Activated CD4-positive, CD25-positive, alpha-beta regulatory T cell (primary cell): Measurements from ENCODE around the gene NBDY.
"Not testable (repeated sequence)": the region's sequence is repeated elsewhere in the genome, so short reads cannot be mapped to it uniquely, and the experiment has no call there.

ENCODE experiments used
- DNase-seq, 4 experiments: peaks; one replicate each; lab custom pipeline; 2025; lab: John Stamatoyannopoulos, UW

The NBDY gene

GRCh38 chrX:56764153-56764974 lies 35.3 kb downstream of the NBDY start:
- no peak for DNase-seq

DNA sequence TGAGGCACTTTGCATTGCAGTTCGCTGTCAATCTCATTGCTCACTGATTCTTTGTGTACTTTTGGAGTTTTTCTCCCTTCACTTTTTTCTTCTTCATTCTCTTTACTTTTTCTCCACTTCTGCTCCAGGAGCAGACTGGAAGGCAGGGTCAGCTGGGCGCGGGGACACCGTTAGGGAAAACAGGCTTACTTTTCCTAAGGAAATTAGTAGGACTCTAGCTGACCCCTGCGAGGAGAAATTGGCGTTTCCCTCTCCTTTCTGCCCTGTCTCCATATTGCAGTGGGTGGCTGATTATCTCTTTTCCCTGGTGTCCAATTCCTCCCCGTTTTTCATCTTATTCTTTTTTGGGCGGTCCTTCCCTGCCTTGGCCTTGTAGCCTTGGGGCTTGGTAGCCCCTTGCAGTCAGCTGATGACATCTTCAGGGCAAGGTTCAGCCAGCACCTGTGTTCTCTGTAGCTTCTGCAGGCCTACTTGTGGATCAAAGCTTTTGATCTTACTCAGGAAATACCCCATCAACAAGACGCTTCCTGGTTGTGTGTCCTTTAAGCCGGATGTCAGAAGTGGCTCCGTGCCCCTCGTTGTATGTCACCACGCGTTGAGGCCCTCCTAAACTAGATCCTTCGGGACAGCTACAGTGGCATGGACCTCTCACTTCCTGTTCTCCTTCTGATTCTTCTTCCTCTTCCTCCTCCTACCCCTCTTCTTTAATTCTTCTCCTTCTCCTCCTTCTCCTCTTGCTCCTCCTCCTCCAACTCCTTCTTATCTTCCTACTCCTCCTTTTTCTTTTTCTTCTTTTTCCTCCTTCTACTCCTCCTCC lies 36.1 kb downstream of the NBDY start:
- DNase-seq, result no peak

DNA sequence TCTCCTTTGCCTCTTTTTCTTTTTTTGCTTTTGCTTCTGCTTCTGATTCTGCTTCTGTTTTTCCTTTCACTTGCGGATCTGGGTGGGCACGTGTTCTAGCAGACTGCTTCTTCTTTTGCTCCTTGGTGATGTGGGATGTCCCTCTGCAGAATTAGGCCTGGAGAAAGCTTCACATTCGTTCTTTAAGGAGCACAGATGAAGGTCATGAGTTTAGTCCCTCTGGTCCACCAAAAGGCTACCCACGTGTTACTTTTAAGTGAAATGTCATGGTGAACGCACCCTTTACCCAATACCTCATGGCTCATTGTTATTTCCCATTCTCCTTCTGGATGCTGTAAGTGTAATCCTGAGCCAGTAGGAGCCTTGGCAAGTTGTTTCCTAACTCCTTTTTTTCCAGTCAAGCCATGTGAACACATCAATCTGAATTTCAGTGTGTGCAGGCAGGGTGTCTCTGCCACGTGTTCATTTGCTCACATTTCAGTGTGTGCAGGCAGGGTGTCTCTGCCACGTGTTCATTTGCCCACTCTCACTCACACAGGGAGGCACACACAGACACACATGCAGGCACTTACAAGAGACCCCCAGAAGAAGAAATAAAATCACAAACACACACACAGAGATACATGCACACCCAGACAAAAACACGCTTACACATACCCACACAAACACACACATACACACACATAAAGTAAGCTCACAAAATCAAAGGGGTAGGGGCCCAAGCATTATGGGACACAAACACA lies 36.9 kb downstream of the NBDY start:
- DNase-seq, result no peak

- DNase-seq, result no peak
Measured at GRCh38 chrX:56766554-56767347, 37.7 kb downstream of the NBDY start.

GRCh38 chrX:56767348-56768119 lies 38.5 kb downstream of the NBDY start:
- not testable (repeated sequence) for DNase-seq

- not testable (repeated sequence) for DNase-seq
Measured at GRCh38 chrX:56768120-56768660, 39.1 kb downstream of the NBDY start.

- DNase-seq, result not testable (repeated sequence)
Measured at GRCh38 chrX:56772675-56773521, 43.9 kb downstream of the NBDY start.

DNA sequence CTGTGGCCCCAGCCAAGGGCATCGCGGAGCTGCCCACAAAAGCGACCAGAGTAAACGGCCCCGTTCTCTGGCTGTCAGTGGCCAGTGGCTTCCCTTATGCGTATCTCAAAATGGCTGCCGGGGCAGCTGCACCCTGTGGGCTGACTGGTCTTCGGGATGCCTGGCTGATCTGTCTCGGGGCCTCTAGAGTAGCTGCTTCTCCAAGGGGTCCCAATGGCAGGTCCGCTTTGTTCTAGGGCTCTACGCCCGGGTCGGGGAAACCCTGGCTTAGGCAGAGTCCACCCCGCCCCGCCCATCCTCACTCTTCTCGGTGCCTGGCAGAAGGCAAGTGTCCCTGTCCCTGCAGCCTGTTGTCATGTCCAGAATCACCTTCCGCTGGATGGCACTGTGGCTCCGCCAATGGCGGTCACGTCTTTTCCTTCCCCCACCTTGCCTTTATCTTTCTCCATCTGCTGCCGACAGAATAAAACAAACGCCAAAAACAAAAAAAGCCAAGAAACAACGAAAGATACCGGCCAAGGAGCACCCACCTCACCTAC lies 44.5 kb downstream of the NBDY start:
- DNase-seq, result not testable (repeated sequence)

DNA sequence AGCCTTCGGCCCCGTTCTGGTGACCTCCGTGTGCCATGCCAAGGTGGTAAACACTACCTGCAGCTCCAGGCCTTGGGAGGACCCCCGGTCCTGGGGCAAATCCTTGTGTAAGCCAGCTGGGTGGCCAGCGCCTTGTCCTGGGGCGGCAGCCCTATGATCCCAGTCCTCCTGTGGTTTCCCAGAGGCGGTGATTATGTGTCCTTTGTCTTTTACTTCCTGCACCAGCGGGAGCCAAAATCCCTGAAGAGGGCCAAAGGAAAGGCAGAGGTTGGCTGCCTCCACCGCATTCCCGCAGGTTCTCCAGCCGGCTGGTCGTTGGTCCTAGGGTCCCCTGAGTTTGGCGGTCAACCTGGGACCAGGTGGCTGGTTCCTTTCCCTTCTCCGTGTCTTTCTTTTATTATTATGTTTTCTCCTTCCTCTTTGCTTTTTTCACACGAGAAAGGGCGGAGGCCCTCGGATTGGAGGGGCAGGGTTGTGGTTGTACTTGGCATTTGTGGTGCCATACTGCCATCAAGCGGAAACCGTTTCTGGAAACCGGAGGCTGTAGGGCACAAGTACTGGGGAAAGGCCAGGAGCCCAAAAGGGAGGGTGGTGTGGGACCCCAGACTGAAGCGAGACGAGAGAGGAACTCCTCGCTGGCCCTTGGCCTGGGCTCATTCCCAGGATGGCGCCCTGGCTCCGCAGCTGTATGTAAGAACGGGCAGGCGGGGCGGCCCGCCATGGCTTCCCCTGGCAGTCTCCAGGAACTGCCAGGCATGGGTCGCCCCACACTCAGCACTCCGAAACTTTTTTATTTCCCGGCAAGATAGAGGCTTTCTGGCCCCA lies 49.3 kb downstream of the NBDY start:
- DNase-seq, result not testable (repeated sequence)

GRCh38 chrX:56778924-56779468 lies 50.0 kb downstream of the NBDY start:
- not testable (repeated sequence) for DNase-seq

GRCh38 chrX:56780681-56781649 lies 51.9 kb downstream of the NBDY start:
- DNase-seq, result not testable (repeated sequence)

DNA sequence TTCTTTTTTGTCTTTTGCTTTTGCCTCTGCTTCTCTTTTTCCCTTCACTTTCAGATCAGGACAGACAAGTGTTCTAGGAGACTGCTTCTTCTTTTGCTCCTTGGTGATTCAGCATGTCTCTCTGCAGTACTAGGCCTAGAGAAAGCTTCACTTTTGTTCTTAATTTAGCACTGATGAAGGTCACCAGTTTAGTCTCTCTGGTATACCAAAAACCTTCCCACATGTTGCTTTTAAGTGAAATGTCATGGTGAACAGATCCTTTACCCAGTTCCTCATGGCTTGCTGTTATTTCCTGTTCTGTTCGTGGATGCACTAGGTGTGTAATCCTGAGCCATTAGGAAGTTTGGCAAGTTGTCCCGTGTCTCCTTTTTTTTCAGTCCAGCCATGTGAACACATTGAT lies 53.3 kb downstream of the NBDY start:
- DNase-seq, result no peak

GRCh38 chrX:56782791-56783449 lies 53.9 kb downstream of the NBDY start:
- DNase-seq, result no peak

GRCh38 chrX:56783450-56783831 lies 54.4 kb downstream of the NBDY start:
- DNase-seq, result no peak

DNA sequence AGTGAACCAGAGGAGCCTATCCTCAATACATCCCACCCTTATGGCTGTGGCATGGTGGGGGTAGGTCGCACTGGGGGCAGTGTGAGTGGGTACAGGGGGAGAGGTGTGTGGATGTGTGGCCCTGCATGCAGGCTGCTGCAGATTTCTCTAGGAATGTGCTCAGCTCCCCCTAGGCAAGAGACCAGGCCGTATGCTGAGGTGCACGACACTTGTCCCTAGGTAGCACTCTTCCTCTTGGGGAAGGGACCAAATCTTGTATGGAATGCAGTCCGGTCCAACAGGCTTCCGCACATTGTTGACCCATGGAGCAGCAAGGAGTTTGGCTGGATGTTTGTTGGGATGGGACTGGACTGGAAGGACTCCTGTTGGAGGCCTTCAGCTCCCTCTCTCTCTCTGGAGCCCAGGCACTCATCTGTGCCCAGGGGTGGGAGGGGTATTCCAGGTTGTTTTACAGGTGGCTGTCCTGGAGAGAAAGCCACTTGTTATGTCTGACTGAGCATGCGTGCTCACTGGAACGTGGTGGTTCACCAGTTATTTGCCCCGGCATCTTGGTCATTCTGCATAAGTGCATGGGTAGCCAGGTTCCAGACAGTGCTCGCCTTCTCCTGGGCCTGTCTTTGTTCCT lies 55.1 kb downstream of the NBDY start:
- no peak for DNase-seq

DNA sequence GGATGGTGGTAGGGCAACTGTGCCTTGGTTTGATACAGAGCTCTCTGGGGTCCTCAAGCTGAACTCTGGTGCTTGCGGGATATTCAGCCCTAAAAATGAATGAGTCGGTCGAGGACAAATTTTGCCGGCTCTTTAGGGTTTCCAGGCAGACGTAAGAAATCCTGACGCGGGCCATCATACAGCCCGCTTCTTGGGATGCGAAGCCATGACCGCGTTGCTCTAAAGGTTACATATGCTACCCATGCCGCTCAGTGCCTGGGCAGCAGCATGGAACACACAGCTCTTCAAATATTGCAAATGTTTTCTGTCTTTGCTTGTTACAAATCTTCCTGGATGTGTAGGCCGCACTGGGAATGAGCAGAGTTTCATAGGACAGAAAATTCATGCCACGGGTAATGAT lies 55.6 kb downstream of the NBDY start:
- DNase-seq, result no peak
